HG03097 (cell line): ENCODE data around the gene RPS6KA3.
A peak's percentile ranks its signal among the peaks of the same experiment; 100 is the strongest.
"Not testable (repeated sequence)": the region's sequence is repeated elsewhere in the genome, so short reads cannot be mapped to it uniquely, and the experiment has no call there.

Experiments used
- ATAC-seq: cut with Tn5 transposase; IDR thresholded peaks from one replicate; pipeline ENCODE4 v1.9.1; 2021; ENCODE audit not compliant: unreplicated experiment, low FRiP score

The RPS6KA3 gene

GRCh38 chrX:20149326-20149725 lies 117.4 kb downstream of the RPS6KA3 start:
- ATAC-seq, result no peak

- ATAC-seq, result no peak
Measured at GRCh38 chrX:20147561-20147960, 119.1 kb downstream of the RPS6KA3 start.

GRCh38 chrX:20144491-20144890 lies 122.2 kb downstream of the RPS6KA3 start:
- ATAC-seq, result no peak

GRCh38 chrX:20143561-20143960 lies 123.1 kb downstream of the RPS6KA3 start:
- no peak for ATAC-seq

GRCh38 chrX:20143111-20143510 lies 123.6 kb downstream of the RPS6KA3 start:
- ATAC-seq, result no peak

- peak; percentile 99 for ATAC-seq
Measured at GRCh38 chrX:20141281-20142220, 125.2 kb downstream of the RPS6KA3 start, which contains the start of gene EIF1AX. Gene EIF1AX, minus strand, starts transcription at chrX:20141838. Its CDS starts 198 bp downstream, at chrX:20141640.

- no peak for ATAC-seq
Measured at GRCh38 chrX:20140420-20140819, 126.3 kb downstream of the RPS6KA3 start.

- ATAC-seq, result no peak
Measured at GRCh38 chrX:20139966-20140365, 126.7 kb downstream of the RPS6KA3 start.

- no peak for ATAC-seq
Measured at GRCh38 chrX:20135944-20136343, 130.8 kb downstream of the RPS6KA3 start.

- ATAC-seq, result no peak
Measured at GRCh38 chrX:20132666-20133065, 134.0 kb downstream of the RPS6KA3 start.

GRCh38 chrX:20130357-20130756 lies 136.4 kb downstream of the RPS6KA3 start:
- no peak for ATAC-seq

- ATAC-seq, result no peak
Measured at GRCh38 chrX:20129547-20129946, 137.2 kb downstream of the RPS6KA3 start.

- ATAC-seq, result no peak
Measured at GRCh38 chrX:20128670-20129069, 138.0 kb downstream of the RPS6KA3 start.

- ATAC-seq, result not testable (repeated sequence)
Measured at GRCh38 chrX:20127440-20127839, 139.3 kb downstream of the RPS6KA3 start.

GRCh38 chrX:20126833-20127232 lies 139.9 kb downstream of the RPS6KA3 start:
- not testable (repeated sequence) for ATAC-seq

GRCh38 chrX:20124964-20125363 lies 141.7 kb downstream of the RPS6KA3 start:
- no peak for ATAC-seq

GRCh38 chrX:20118065-20118824 lies 148.5 kb downstream of the RPS6KA3 start:
- ATAC-seq, result no peak

- no peak for ATAC-seq
Measured at GRCh38 chrX:20116577-20117240, 150.0 kb downstream of the RPS6KA3 start, which contains the start of gene MAP7D2. Gene MAP7D2, minus strand, starts transcription at chrX:20116907. Its CDS starts 28 bp downstream, at chrX:20116879.

- no peak for ATAC-seq
Measured at GRCh38 chrX:20116087-20116576, 150.6 kb downstream of the RPS6KA3 start.

GRCh38 chrX:20112022-20112774 lies 154.5 kb downstream of the RPS6KA3 start:
- no peak for ATAC-seq
